ENCODE measurements around the gene HSD17B3.

Gene HSD17B3

GRCh38 chr9:96302021-96302420 is at the start of gene HSD17B3:
TSS of gene HSD17B3 (minus strand) at chr9:96302176. CDS start at chr9:96302104, 72 bp downstream.
- Histone ChIP-seq H3K36me3 (ENCODE audit: control insufficient read depth, low read depth, low read length) (no peaks in the 10 kb centered on the region), H3K27me3 (ENCODE audit: control insufficient read depth, insufficient read depth, low read length) (no peaks in the 10 kb centered on the region), H3K27ac (ENCODE audit: low read length) (no peak within 1 kb of the TSS)

GRCh38 chr9:96350866-96351265 is 48.9 kb upstream of the HSD17B3 start:
- Histone ChIP-seq H3K27me3 (ENCODE audit: control insufficient read depth, insufficient read depth, low read length) (no peaks in the 10 kb centered on the region), H3K9ac (ENCODE audit: low read length) (no peak overlapping the region), H3K36me3 (ENCODE audit: control insufficient read depth, low read depth, low read length) (no peaks in the 10 kb centered on the region), H3K4me1 (ENCODE audit: control insufficient read depth, low read depth, low read length) (peaks cover 7% of the 10 kb centered on the region), H3K4me3 (ENCODE audit: low read length) (no peak overlapping the region), H3K27ac (ENCODE audit: low read length) (no peak overlapping the region), H3K9me3 (ENCODE audit: control insufficient read depth, low read depth, low read length) (no peaks in the 10 kb centered on the region)

More at GRCh38 chr9:96302021-96302420, at the start of gene HSD17B3:
- H3K9ac ChIP-seq (ENCODE audit: low read length): no peak within 1 kb of the TSS
- H3K4me3 ChIP-seq (ENCODE audit: low read length): no peak within 1 kb of the TSS
- no peaks in the 10 kb centered on the region for H3K9me3 ChIP-seq (ENCODE audit: control insufficient read depth, low read depth, low read length)
- no peaks in the 10 kb centered on the region for H3K4me1 ChIP-seq (ENCODE audit: control insufficient read depth, low read depth, low read length)

- H3K9me3 ChIP-seq (ENCODE audit: control insufficient read depth, low read depth, low read length): no peaks in the 10 kb centered on the region
- peaks cover 31% of the 10 kb centered on the region for H3K4me1 ChIP-seq (ENCODE audit: control insufficient read depth, low read depth, low read length)
- no peaks in the 10 kb centered on the region for H3K36me3 ChIP-seq (ENCODE audit: control insufficient read depth, low read depth, low read length)
- H3K9ac ChIP-seq (ENCODE audit: low read length): no peak overlapping the region
- no peaks in the 10 kb centered on the region for H3K27me3 ChIP-seq (ENCODE audit: control insufficient read depth, insufficient read depth, low read length)
- no peak overlapping the region for H3K27ac ChIP-seq (ENCODE audit: low read length)
- H3K4me3 ChIP-seq (ENCODE audit: low read length): no peak overlapping the region
Observed at GRCh38 chr9:96348261-96348660, 46.3 kb upstream of the HSD17B3 start.

- Histone ChIP-seq H3K27me3 (ENCODE audit: control insufficient read depth, insufficient read depth, low read length) (no peaks in the 10 kb centered on the region), H3K27ac (ENCODE audit: low read length) (no peak overlapping the region), H3K9me3 (ENCODE audit: control insufficient read depth, low read depth, low read length) (no peaks in the 10 kb centered on the region), H3K4me1 (ENCODE audit: control insufficient read depth, low read depth, low read length) (peaks cover 33% of the 10 kb centered on the region), H3K36me3 (ENCODE audit: control insufficient read depth, low read depth, low read length) (no peaks in the 10 kb centered on the region), H3K9ac (ENCODE audit: low read length) (no peak overlapping the region), H3K4me3 (ENCODE audit: low read length) (no peak overlapping the region)
Observed at GRCh38 chr9:96345551-96345950, 43.6 kb upstream of the HSD17B3 start.

- Histone ChIP-seq H3K9me3 (ENCODE audit: control insufficient read depth, low read depth, low read length) (no peaks in the 10 kb centered on the region), H3K4me3 (ENCODE audit: low read length) (peak overlapping the region; percentile 14), H3K36me3 (ENCODE audit: control insufficient read depth, low read depth, low read length) (no peaks in the 10 kb centered on the region), H3K4me1 (ENCODE audit: control insufficient read depth, low read depth, low read length) (peaks cover 38% of the 10 kb centered on the region), H3K9ac (ENCODE audit: low read length) (peak overlapping the region; percentile 65), H3K27ac (ENCODE audit: low read length) (peak overlapping the region; percentile 93), H3K27me3 (ENCODE audit: control insufficient read depth, insufficient read depth, low read length) (no peaks in the 10 kb centered on the region)
Observed at GRCh38 chr9:96344458-96345180, 42.6 kb upstream of the HSD17B3 start.

GRCh38 chr9:96343515-96344360 is 41.8 kb upstream of the HSD17B3 start:
- peak overlapping the region; percentile 14 for H3K4me3 ChIP-seq (ENCODE audit: low read length)

GRCh38 chr9:96342571-96343245 is 40.7 kb upstream of the HSD17B3 start:
- Histone ChIP-seq H3K27ac (ENCODE audit: low read length) (no peak overlapping the region), H3K4me1 (ENCODE audit: control insufficient read depth, low read depth, low read length) (peaks cover 40% of the 10 kb centered on the region), H3K4me3 (ENCODE audit: low read length) (no peak overlapping the region), H3K9ac (ENCODE audit: low read length) (no peak overlapping the region), H3K27me3 (ENCODE audit: control insufficient read depth, insufficient read depth, low read length) (no peaks in the 10 kb centered on the region), H3K9me3 (ENCODE audit: control insufficient read depth, low read depth, low read length) (no peaks in the 10 kb centered on the region), H3K36me3 (ENCODE audit: control insufficient read depth, low read depth, low read length) (no peaks in the 10 kb centered on the region)

More at GRCh38 chr9:96343515-96344360, 41.8 kb upstream of the HSD17B3 start:
- no peaks in the 10 kb centered on the region for H3K36me3 ChIP-seq (ENCODE audit: control insufficient read depth, low read depth, low read length)
- H3K9me3 ChIP-seq (ENCODE audit: control insufficient read depth, low read depth, low read length): no peaks in the 10 kb centered on the region
- no peaks in the 10 kb centered on the region for H3K27me3 ChIP-seq (ENCODE audit: control insufficient read depth, insufficient read depth, low read length)
- peak overlapping the region; percentile 93 for H3K27ac ChIP-seq (ENCODE audit: low read length)
- H3K9ac ChIP-seq (ENCODE audit: low read length): peak overlapping the region; percentile 65
- peaks cover 40% of the 10 kb centered on the region for H3K4me1 ChIP-seq (ENCODE audit: control insufficient read depth, low read depth, low read length)

- H3K27me3 ChIP-seq (ENCODE audit: control insufficient read depth, insufficient read depth, low read length): no peaks in the 10 kb centered on the region
- H3K4me3 ChIP-seq (ENCODE audit: low read length): no peak overlapping the region
- no peak overlapping the region for H3K27ac ChIP-seq (ENCODE audit: low read length)
- no peaks in the 10 kb centered on the region for H3K9me3 ChIP-seq (ENCODE audit: control insufficient read depth, low read depth, low read length)
- peaks cover 31% of the 10 kb centered on the region for H3K4me1 ChIP-seq (ENCODE audit: control insufficient read depth, low read depth, low read length)
- no peaks in the 10 kb centered on the region for H3K36me3 ChIP-seq (ENCODE audit: control insufficient read depth, low read depth, low read length)
- no peak overlapping the region for H3K9ac ChIP-seq (ENCODE audit: low read length)
Observed at GRCh38 chr9:96340707-96341106, 38.7 kb upstream of the HSD17B3 start.

GRCh38 chr9:96338299-96338698 is 36.3 kb upstream of the HSD17B3 start:
- Histone ChIP-seq H3K27ac (ENCODE audit: low read length) (no peak overlapping the region), H3K36me3 (ENCODE audit: control insufficient read depth, low read depth, low read length) (no peaks in the 10 kb centered on the region), H3K9ac (ENCODE audit: low read length) (no peak overlapping the region), H3K9me3 (ENCODE audit: control insufficient read depth, low read depth, low read length) (no peaks in the 10 kb centered on the region), H3K4me3 (ENCODE audit: low read length) (no peak overlapping the region), H3K27me3 (ENCODE audit: control insufficient read depth, insufficient read depth, low read length) (no peaks in the 10 kb centered on the region), H3K4me1 (ENCODE audit: control insufficient read depth, low read depth, low read length) (peaks cover 9% of the 10 kb centered on the region)

- H3K27me3 ChIP-seq (ENCODE audit: control insufficient read depth, insufficient read depth, low read length): no peaks in the 10 kb centered on the region
- no peak overlapping the region for H3K27ac ChIP-seq (ENCODE audit: low read length)
- peaks cover 4% of the 10 kb centered on the region for H3K4me1 ChIP-seq (ENCODE audit: control insufficient read depth, low read depth, low read length)
- no peaks in the 10 kb centered on the region for H3K9me3 ChIP-seq (ENCODE audit: control insufficient read depth, low read depth, low read length)
- H3K4me3 ChIP-seq (ENCODE audit: low read length): no peak overlapping the region
- H3K36me3 ChIP-seq (ENCODE audit: control insufficient read depth, low read depth, low read length): no peaks in the 10 kb centered on the region
- H3K9ac ChIP-seq (ENCODE audit: low read length): no peak overlapping the region
Observed at GRCh38 chr9:96333958-96334357, 32.0 kb upstream of the HSD17B3 start.

GRCh38 chr9:96331236-96331947 is 29.4 kb upstream of the HSD17B3 start:
- H3K9me3 ChIP-seq (ENCODE audit: control insufficient read depth, low read depth, low read length): no peaks in the 10 kb centered on the region
- H3K36me3 ChIP-seq (ENCODE audit: control insufficient read depth, low read depth, low read length): no peaks in the 10 kb centered on the region
- H3K27ac ChIP-seq (ENCODE audit: low read length): no peak overlapping the region
- H3K4me3 ChIP-seq (ENCODE audit: low read length): no peak overlapping the region
- H3K27me3 ChIP-seq (ENCODE audit: control insufficient read depth, insufficient read depth, low read length): no peaks in the 10 kb centered on the region
- peaks cover 4% of the 10 kb centered on the region for H3K4me1 ChIP-seq (ENCODE audit: control insufficient read depth, low read depth, low read length)
- H3K9ac ChIP-seq (ENCODE audit: low read length): no peak overlapping the region
